ENCODE measurements around the gene APEX1. TPM values are rescaled to one million over a fixed set of nuclear protein-coding genes. Genes with fewer than 3 reads are reported as not detected.

The APEX1 gene
- total RNA-seq, 4 donors from 2014 or later, result 108 to 120 (median 111) TPM

DNA sequence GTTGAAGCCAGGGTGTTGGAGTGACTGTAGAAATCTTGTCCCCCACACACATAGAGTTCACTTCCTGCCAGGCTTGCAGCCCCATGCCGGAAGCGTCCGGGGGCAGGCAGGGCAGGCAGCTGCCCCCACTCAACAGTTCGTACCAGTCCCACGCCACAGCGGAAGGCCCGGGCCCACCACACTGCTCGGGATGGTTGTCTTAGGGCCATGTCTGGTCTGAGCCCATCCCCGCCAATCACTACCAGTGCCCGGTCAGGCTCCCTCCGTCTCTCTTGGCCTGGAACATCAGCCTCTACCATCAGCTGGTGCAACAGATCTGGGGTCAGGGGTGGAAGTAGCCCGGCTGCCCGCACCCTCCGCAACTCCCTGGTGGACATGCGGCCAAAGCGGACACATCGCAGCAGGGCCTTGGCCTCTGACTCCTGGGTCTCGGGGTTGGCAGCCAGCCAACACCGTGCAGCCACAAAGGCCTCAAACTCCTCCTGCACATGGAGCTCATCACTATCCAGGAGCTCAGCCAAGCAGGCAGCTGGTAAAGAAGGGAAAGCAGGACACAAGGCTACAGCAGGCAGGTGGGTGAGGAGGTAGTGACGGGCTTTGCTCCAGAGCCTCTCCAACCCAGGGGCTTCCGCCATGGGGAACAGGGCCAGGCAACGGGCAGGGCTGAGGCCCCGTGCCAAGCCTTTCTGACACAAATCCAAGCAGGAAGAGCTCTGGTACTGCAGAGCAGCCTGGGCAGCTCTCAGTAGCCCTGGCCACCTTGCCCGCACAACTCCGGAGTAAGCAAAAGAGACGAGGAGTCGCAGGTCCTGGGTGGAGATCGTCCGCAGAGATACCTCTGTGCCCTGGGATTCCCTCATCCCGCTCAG is 25.0 kb upstream of the APEX1 start:
- peaks cover 4 to 28% (median 12%) of the 10 kb centered on the region in 4 donors for H3K4me1 ChIP-seq
- peak; percentile 60 for DNase-seq
- H3K27ac ChIP-seq, result no peak overlapping the region
- in situ Hi-C loops (cut with MboI; ENCODE audit: low pct_ligation_motif_present in 1 of 4, low pct_unique_long_range_greater_than_20kb in 1 of 4, low sequenced_read_pairs in 3 of 4), result no loop called here
- intact Hi-C loops (cut with DNase I; ENCODE audit: low total_unique reads), result no loop called here
- 33 to 70% methylated on average over 1 to 26 of the region's 30 CpGs for WGBS, 2 donors (ENCODE audit: low coverage in 1 of 2)
- TF ChIP-seq POLR2AphosphoS5 (IDR thresholded peaks at IDR 0.05), result no peak
- TF ChIP-seq, protein P1, sequence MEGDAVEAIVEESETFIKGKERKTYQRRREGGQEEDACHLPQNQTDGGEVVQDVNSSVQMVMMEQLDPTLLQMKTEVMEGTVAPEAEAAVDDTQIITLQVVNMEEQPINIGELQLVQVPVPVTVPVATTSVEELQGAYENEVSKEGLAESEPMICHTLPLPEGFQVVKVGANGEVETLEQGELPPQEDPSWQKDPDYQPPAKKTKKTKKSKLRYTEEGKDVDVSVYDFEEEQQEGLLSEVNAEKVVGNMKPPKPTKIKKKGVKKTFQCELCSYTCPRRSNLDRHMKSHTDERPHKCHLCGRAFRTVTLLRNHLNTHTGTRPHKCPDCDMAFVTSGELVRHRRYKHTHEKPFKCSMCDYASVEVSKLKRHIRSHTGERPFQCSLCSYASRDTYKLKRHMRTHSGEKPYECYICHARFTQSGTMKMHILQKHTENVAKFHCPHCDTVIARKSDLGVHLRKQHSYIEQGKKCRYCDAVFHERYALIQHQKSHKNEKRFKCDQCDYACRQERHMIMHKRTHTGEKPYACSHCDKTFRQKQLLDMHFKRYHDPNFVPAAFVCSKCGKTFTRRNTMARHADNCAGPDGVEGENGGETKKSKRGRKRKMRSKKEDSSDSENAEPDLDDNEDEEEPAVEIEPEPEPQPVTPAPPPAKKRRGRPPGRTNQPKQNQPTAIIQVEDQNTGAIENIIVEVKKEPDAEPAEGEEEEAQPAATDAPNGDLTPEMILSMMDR (IDR thresholded peaks at IDR 0.05), result no peak
- no peak for TF ChIP-seq POLR2A (IDR thresholded peaks at IDR 0.05)
- TF ChIP-seq EP300 (IDR thresholded peaks at IDR 0.05; ENCODE audit: low read depth), result no peak
- H3K27me3 ChIP-seq, result no peaks in the 10 kb centered on the region
- H3K36me3 ChIP-seq, result no peaks in the 10 kb centered on the region
- H3K4me3 ChIP-seq, result no peak overlapping the region
- H3K9me3 ChIP-seq, result no peaks in the 10 kb centered on the region

DNA sequence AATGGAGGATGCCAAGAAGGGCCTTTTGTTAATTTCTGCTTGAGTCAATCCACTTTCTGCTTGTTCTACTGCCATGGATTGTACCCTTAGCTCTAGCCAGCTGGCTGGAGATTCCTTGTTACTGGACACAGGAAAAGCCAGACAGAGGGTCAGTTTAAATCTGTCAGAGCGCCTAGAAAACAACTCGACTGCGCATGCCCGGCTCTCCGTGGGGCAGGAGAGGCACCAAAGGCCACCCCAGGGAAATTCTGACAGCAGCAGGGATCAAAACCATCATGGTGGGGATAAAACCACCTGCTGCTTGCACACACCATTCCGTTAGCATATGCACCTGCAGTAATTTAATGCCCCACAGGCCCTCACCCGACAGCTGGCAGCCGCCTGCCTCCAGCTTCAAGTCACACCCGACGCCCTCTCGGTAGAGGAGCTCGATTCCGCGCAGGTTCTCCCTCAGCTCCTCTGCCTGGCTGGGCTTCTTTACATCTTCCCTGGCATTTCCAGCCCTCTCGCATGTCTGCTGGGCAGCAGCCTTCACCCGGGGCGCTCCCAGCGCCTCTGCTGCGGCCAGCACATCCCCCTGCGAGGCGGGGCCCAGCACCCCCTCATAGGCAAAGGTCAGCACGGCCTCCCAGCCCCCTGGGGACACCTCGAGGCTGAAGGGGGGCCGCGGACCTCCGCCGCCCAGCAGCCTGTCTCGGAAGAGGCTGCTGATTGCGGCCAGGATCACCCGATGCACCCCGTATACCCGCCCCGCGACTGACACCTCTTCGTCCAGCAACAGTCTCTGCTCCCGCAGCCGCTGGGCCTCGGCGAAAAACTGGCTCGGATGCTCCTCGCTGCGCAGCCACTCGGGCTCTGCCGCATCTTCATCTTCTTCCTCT is 20.1 kb upstream of the APEX1 start:
- intact Hi-C loops (cut with DNase I; ENCODE audit: low total_unique reads), result no loop called here
- Histone ChIP-seq H3K9me3 (no peaks in the 10 kb centered on the region), H3K36me3 (no peaks in the 10 kb centered on the region), H3K27ac (peak overlapping the region; percentile 24 to 70 (median 40)), H3K4me3 (peak overlapping the region in 3 of 4 donors; percentile 2 to 33 (median 13)), H3K27me3 (no peaks in the 10 kb centered on the region), H3K4me1 (peaks cover 0 to 6% (median 4%) of the 10 kb centered on the region in 4 donors)
- in situ Hi-C loops (cut with MboI; ENCODE audit: low pct_ligation_motif_present in 1 of 4, low pct_unique_long_range_greater_than_20kb in 1 of 4, low sequenced_read_pairs in 3 of 4), result no loop called here
- TF ChIP-seq EP300 (IDR thresholded peaks at IDR 0.05; ENCODE audit: low read depth) (no peak), POLR2AphosphoS5 (IDR thresholded peaks at IDR 0.05) (no peak), POLR2A (IDR thresholded peaks at IDR 0.05) (no peak)
- TF ChIP-seq, protein P1 (IDR thresholded peaks at IDR 0.05), result no peak
- peak; percentile 18 for DNase-seq
- WGBS, 2 donors (ENCODE audit: low coverage in 1 of 2), result 60 to 74% methylated on average over 3 to 44 of the region's 44 CpGs

DNA sequence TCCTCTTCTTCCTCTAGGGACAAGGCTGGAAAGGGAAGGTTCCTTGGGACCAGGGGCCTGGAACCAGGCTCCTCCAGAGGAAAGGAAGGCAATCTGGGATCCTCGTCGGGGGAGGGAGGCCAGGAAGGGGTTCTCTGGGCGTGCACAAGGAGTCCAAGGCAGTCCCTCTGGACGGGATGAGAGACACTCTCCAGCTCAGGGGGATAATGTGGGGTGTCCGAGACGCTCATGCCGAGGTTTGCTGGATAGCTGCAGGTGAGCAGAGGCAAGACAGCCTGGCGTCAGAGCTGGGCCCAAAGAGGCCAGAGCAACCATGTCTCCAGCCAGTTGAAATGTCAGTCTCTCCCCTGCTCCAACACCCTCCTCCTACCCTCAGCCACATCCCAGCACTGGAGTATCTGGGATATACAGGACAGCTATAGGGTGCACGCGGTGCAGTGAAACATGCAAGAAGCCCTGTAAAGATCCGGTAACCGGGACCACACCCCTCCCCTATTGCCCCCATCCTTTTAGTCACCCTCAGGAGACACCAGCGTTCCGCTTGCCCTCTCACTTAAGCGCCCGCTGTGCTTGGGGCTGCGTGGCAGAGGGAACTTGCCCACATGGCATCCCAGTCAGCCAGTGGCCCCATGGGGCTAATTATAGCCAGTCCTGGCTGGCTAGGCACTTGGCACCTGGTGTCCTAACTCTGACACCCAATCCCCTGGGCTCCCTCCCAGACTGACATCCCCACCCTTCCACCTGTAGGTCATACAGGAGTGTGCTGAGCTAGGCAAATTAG is 19.3 kb upstream of the APEX1 start, which contains the start of gene KLHL33:
Gene KLHL33, minus strand, starts transcription at position 585 of the 781 bp plus-strand sequence. Its CDS starts 355 bp downstream, at position 230.
- no peak for DNase-seq
- H3K36me3 ChIP-seq, result no peaks in the 10 kb centered on the region
- no peaks in the 10 kb centered on the region for H3K9me3 ChIP-seq
- intact Hi-C loops (cut with DNase I; ENCODE audit: low total_unique reads), result no loop called here
- in situ Hi-C loops (cut with MboI; ENCODE audit: low pct_ligation_motif_present in 1 of 4, low pct_unique_long_range_greater_than_20kb in 1 of 4, low sequenced_read_pairs in 3 of 4), result no loop called here
- H3K27ac ChIP-seq, result peak within 1 kb of the TSS; percentile 24 to 70 (median 40)
- H3K27me3 ChIP-seq, result no peaks in the 10 kb centered on the region
- WGBS, 2 donors (ENCODE audit: low coverage in 1 of 2), result 86% methylated on average over 17 of the region's 17 CpGs; no CpG with 5 or more reads in 1 of the 2 donors
- TF ChIP-seq POLR2A (IDR thresholded peaks at IDR 0.05), result no peak
- TF ChIP-seq, protein P1 (IDR thresholded peaks at IDR 0.05), result no peak
- no peak for TF ChIP-seq EP300 (IDR thresholded peaks at IDR 0.05; ENCODE audit: low read depth)
- TF ChIP-seq POLR2AphosphoS5 (IDR thresholded peaks at IDR 0.05), result no peak
- no peaks in the 10 kb centered on the region for H3K4me1 ChIP-seq
- peak within 1 kb of the TSS in 3 of 4 donors; percentile 2 to 33 (median 13) for H3K4me3 ChIP-seq
